ENCODE data around the gene FBLL1.
A peak's percentile ranks its signal among the peaks of the same experiment; 100 is the strongest.
"Not testable (repeated sequence)": the region's sequence is repeated elsewhere in the genome, so short reads cannot be mapped to it uniquely, and the experiment has no call there.

Gene FBLL1

DNA sequence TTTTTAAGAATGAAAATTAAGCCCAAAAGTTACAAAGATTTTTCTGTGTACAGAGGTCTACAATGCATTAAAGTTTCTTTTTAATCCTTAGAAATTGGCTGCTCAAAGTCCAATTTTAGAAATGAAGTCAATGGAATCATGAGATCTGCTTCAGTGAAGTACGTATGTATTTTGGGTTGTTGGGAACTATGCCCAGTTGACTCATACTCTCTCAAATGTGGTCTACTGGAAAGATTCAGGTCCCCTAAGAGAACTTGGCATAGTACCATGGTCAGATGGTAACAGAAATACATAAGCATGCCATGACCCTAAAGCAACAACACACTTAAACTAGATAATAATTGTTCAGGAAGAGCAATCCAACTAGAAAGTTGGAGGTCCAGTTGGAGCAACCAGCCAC lies 23.0 kb downstream of the FBLL1 start:
- no peak for DNase-seq (ENCODE audit: low spot score)

GRCh38 chr5:168553377-168554130 lies 24.4 kb downstream of the FBLL1 start:
- DNase-seq (ENCODE audit: low spot score), result no peak

GRCh38 chr5:168557389-168557788 lies 28.3 kb downstream of the FBLL1 start:
- DNase-seq (ENCODE audit: low spot score), result no peak

DNA sequence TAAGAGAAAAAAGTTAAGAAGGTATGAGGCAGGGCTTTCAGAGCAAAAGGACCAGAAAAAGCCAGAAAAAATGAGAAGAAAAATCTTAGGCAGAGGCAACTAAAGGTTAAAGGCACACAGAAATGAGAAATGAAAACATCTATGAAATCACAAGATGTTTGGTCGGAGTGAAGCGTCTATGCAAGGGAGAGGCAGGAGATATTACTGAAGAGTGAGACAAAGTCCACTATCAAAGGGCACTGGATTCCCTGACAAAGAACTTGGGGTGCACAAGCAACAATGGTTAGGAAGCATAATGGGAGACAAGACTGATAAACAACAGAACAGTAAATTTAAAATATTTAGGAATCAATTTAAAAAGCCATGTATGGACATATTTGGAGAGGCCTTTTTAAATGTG lies 33.2 kb downstream of the FBLL1 start:
- DNase-seq (ENCODE audit: low spot score), result no peak

DNA sequence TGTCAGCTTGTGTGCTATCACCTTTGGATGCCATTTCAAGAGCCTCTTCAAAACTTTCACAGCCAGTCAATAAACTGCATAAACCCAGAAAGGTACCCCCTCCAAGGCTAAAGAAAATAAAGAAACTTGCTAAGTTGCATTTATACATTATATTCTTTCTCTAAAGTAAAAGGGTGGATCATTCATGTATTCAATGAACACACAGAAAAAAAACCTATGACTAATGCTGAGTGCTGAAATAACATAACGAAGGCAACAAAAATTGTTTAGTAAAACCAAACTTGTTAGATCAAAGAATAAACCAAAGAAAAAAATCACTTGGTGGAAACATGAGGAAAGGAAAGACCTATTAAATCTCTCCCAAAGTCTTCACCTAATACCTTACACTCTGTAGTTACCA lies 34.9 kb downstream of the FBLL1 start:
- DNase-seq (ENCODE audit: low spot score), result no peak

DNA sequence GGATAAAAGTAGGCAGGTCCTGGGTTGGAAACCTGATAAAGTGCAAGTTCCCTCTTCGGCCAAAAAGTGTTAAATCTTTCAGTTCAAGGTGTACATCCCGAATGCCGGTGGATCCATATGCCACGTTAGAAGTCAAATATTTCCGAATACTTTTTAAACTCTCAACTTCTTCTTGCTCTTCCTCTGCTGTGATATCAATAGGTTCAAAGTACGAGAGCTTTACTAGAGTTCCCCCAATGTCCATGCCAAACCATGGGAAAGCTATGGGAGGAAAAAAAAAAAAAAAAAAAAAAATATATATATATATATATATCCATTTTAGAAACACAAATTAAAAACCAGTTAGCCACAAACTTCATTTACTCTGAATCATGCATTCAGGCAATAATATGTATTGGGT lies 39.6 kb downstream of the FBLL1 start:
- DNase-seq (ENCODE audit: low spot score), result no peak

DNA sequence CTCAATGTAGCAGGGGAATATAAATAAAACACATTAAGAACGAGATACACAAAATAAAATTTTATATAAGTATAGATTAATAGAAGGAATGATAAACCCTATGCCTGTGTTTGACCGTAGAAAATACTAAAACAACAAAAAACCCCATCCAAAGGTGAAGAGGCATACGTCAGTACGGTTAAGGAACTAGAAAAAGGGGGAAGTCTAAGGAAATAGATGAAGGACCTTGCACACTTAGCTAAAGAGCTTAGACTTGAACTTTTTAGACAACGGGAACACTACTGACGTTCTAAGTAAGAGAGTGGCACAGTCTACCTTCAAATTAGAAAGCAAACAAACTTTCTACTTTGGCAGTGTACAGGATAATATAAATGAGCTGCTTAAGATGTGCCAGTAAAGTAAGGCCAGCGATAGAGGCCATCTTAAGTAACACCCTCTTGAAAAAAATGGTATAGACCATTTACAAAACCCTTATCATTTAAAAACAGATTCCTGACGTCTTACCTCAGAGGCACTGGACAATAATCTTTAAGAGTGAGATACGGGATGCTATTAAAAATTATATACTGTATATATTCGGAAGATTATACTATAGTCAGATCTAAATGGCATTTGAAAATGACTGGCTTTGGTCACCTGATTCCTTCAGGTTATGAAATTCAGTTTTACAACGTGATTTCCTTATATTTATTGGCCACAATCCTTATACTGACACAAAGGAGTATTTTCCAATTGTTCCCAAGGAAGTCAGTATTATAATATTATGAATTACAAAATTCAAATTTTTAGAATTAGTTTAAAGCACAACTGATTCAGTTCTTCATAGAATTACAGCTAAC lies 41.6 kb downstream of the FBLL1 start:
- no peak for DNase-seq (ENCODE audit: low spot score)

DNA sequence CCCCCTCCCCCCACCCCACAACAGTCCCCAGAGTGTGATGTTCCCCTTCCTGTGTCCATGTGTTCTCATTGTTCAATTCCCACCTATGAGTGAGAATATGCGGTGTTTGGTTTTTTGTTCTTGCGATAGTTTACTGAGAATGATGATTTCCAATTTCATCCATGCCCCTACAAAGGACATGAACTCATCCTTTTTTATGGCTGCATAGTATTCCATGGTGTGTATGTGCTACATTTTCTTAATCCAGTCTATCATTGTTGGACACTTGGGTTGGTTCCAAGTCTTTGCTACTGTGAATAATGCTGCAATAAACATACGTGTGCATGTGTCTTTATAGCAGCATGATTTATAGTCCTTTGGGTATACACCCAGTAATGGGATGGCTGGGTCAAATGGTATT lies 44.6 kb downstream of the FBLL1 start:
- DNase-seq (ENCODE audit: low spot score), result not testable (repeated sequence)

DNA sequence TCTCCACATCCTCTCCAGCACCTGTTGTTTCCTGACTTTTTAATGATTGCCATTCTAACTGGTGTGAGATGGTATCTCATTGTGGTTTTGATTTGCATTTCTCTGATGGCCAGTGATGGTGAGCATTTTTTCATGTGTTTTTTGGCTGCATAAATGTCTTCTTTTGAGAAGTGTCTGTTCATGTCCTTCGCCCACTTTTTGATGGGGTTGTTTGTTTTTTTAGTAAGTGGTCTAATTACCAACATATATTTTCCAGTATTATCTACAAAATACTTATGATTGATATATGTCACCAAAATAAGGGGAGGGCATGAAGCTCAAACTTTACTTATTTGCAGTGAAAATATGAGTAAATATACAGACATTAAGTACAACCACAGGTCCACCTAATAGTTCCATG lies 45.1 kb downstream of the FBLL1 start:
- DNase-seq (ENCODE audit: low spot score), result not testable (repeated sequence)

DNA sequence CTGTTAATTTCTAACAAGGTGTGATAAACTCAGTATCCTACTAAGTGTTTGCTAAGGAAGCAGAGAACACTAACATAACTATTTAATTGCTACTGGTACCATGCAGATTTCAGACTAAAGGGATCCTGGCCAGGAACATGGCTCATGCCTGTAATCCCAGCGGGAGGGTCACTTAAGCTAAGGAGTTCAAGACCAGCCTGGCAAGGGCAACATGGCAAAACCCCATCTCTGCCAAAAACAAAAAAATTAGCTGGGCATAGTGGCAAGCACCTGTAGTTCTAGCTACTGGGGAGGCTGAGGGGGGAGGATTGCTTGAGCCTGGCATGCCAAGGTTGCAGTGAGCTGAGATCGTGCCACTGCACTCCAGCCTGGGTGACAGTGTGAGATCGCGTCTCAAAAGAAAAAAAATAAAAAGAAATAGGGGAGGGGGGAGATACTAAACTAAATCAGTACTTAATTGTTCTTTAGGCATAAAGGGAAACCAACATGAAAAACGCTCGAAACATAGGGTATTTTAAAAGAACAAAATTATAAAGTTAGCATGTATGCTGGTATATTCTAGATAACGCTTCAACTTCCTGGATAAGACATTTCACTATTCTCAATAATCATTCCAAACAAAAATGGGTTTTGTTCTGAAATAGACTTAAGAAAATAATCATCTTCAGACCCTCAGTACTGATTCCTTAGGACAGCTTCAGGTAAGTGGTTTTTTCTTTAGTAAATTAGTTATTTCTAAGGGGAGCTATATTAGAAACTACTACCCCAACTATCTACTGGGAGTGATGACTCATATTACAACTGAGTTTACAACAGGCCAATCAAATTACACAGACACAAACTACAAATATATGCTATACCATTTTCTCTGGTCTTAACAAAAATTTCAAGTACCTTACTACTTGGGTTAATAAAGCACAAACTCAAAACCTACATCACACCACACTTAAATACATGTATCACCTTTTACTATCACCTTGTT lies 46.6 kb downstream of the FBLL1 start:
- no peak for DNase-seq (ENCODE audit: low spot score)

GRCh38 chr5:168578006-168578405 lies 48.9 kb downstream of the FBLL1 start:
- no peak for DNase-seq (ENCODE audit: low spot score)

GRCh38 chr5:168578538-168579487 lies 49.7 kb downstream of the FBLL1 start, which contains the start of gene PANK3:
PANK3 (minus strand) TSS chr5:168579368; CDS start chr5:168579283, 85 bp downstream.
- peak; percentile 74 for DNase-seq (ENCODE audit: low spot score)

DNA sequence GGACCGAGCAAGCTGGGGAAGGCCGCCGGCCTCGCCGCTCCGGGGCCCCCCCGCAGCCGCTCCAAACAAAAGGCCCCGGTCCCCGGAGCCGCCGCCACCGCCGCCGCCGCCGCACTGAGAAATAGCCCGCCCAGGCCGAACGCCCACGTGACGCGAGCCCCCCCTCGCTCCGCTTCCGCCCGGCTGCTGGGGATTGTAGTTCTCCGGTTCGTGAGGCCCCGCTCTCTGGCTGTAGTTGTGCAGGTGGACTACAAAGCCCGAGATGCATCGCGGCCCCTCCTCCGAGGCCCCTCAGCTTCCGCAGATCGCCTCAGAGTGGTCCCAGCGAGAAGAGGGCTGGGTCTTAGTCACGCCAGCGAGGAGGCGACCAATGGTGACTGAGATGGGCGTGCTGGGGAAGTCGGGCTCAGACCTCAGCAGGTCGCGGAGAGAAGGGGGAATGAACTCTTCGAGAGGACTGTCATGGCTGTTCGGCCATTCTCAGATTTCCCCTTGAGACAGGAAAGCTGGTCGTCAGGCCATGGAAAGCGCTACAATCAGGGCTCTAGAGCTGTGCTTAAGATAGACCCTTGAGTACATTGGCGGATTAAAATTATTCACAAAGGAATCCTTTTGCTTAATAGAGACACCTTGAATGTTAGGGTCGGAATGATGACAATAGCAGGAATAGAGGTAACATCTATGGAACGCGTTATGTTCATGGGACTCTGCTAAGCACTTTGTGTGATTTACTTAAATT lies 50.6 kb downstream of the FBLL1 start:
- DNase-seq (ENCODE audit: low spot score), result peak; percentile 99

- DNase-seq (ENCODE audit: low spot score), result peak; percentile 46
Measured at GRCh38 chr5:168580227-168580508, 51.1 kb downstream of the FBLL1 start.

Small RNAs within 50 kb of the gene (small RNA-seq; reads per million reads assigned to genes)
- 0.31 to 0.34 reads per million in 2 experiments for gene MIR103A1

All from SK-N-DZ (cell line).